ENCODE data around the gene EFCAB5. TPM values are rescaled to one million over a fixed set of nuclear protein-coding genes. Genes with fewer than 3 reads are reported as not detected.
"Not testable (repeated sequence)": the region's sequence is repeated elsewhere in the genome, so short reads cannot be mapped to it uniquely, and the experiment has no call there.

The EFCAB5 gene
- total RNA-seq (2.3 and 3.0 TPM in 2 replicates), polyA plus RNA-seq (0.54 and 1.2 TPM in 2 replicates), polyA minus RNA-seq (0.51 and 0.57 TPM in 2 replicates)
- 2.0 TPM for total RNA-seq (2013)

GRCh38 chr17:29941334-29941733, at the start of gene EFCAB5:
TSS of gene EFCAB5 (plus strand) at chr17:29941634. CDS start at chr17:29941797, 163 bp downstream.
- H3K4me3 ChIP-seq (ENCODE audit: control extremely low read depth in 1 of 5, extremely low read depth in 1 of 5, insufficient read depth in 1 of 5, low read depth in 2 of 5, low read length in 4 of 5) = no peak within 1 kb of the TSS
- no peak within 1 kb of the TSS for H3K27ac ChIP-seq (ENCODE audit: low read length in 2 of 2)
- no peak within 1 kb of the TSS for H3K27ac Mint-ChIP-seq
- H3K27me3 ChIP-seq (replicated peaks in 1 of 4; ENCODE audit: control extremely low read depth in 1 of 4, control insufficient read depth in 3 of 4, insufficient read depth in 4 of 4, low read length in 3 of 4) = no peaks in the 10 kb centered on the region
- TF ChIP-seq EZH2 (IDR thresholded peaks at IDR 0.05; ENCODE audit: borderline replicate concordance, insufficient read depth, low read depth, low read length, poor library complexity, severe bottlenecking) = no peak
- TF ChIP-seq CTCF (IDR thresholded peaks at IDR 0.05) = no peak
- no peak within 1 kb of the TSS for H3K9ac ChIP-seq (ENCODE audit: low read length)
- H3K4me2 ChIP-seq (replicated peaks; ENCODE audit: low read depth, low read length, poor library complexity, severe bottlenecking) = no peak within 1 kb of the TSS
- intact Hi-C loops (cut with micrococcal nuclease) = loop anchor here (10.0 kb wide), 1 partner anchor 63 kb away; no protein-coding TSS in a partner anchor
- H3K4me1 Mint-ChIP-seq = peaks cover 6% of the 10 kb centered on the region
- no peak within 1 kb of the TSS for H3K4me3 Mint-ChIP-seq
- ChIA-PET POLR2A (no interaction called here), CTCF (interaction anchor here (1.0 to 3.9 kb wide), 3 partner anchors 10 to 151 kb away, joined by 3 to 19 read pairs (median 4); no protein-coding TSS in a partner anchor)
- H3K9me3 Mint-ChIP-seq (ENCODE audit: insufficient read depth) = no peaks in the 10 kb centered on the region
- no peaks in the 10 kb centered on the region for H3K9me3 ChIP-seq (ENCODE audit: control extremely low read depth in 1 of 3, control insufficient read depth in 2 of 3, insufficient read depth in 1 of 3, low read length in 2 of 3)
- no peaks in the 10 kb centered on the region for H4K20me1 ChIP-seq (ENCODE audit: control insufficient read depth, insufficient read depth, low read length, poor library complexity, severe bottlenecking)
- no peak within 1 kb of the TSS for H2AFZ ChIP-seq (ENCODE audit: insufficient read depth, low read depth, low read length, poor library complexity, severe bottlenecking)
- H3K79me2 ChIP-seq (ENCODE audit: control insufficient read depth, insufficient read depth, low read length) = no peaks in the 10 kb centered on the region
- peaks cover 0 to 3% of the 10 kb centered on the region in 2 donors for H3K4me1 ChIP-seq (ENCODE audit: control insufficient read depth in 2 of 2, insufficient read depth in 2 of 2, low read length in 2 of 2)
- no peak for ATAC-seq (ENCODE audit: low read depth)
- no CpG with 5 or more reads among the region's 1 CpG for WGBS (ENCODE audit: insufficient coverage)
- no peak for DNase-seq
- no peaks in the 10 kb centered on the region for H3K36me3 ChIP-seq (replicated peaks in 1 of 2; ENCODE audit: control extremely low read depth in 1 of 2, control insufficient read depth in 1 of 2, extremely low read depth in 1 of 2, insufficient read depth in 2 of 2, low read length in 1 of 2)
- H3K27me3 Mint-ChIP-seq = no peaks in the 10 kb centered on the region

- Histone ChIP-seq H3K9ac (ENCODE audit: low read length) (no peak overlapping the region), H3K27ac (ENCODE audit: low read length in 2 of 2) (no peak overlapping the region), H3K4me2 (replicated peaks; ENCODE audit: low read depth, low read length, poor library complexity, severe bottlenecking) (no peak overlapping the region), H3K79me2 (ENCODE audit: control insufficient read depth, insufficient read depth, low read length) (peaks cover 50% of the 10 kb centered on the region), H4K20me1 (ENCODE audit: control insufficient read depth, insufficient read depth, low read length, poor library complexity, severe bottlenecking) (peaks cover 8% of the 10 kb centered on the region), H3K4me3 (ENCODE audit: control extremely low read depth in 1 of 5, extremely low read depth in 1 of 5, insufficient read depth in 1 of 5, low read depth in 2 of 5, low read length in 4 of 5) (no peak overlapping the region), H3K4me1 (ENCODE audit: control insufficient read depth in 2 of 2, insufficient read depth in 2 of 2, low read length in 2 of 2) (peaks cover 3 to 4% of the 10 kb centered on the region in 2 donors), H3K27me3 (replicated peaks in 1 of 4; ENCODE audit: control extremely low read depth in 1 of 4, control insufficient read depth in 3 of 4, insufficient read depth in 4 of 4, low read length in 3 of 4) (no peaks in the 10 kb centered on the region), H2AFZ (ENCODE audit: insufficient read depth, low read depth, low read length, poor library complexity, severe bottlenecking) (no peak overlapping the region), H3K36me3 (replicated peaks in 1 of 2; ENCODE audit: control extremely low read depth in 1 of 2, control insufficient read depth in 1 of 2, extremely low read depth in 1 of 2, insufficient read depth in 2 of 2, low read length in 1 of 2) (peaks cover 0 to 4% of the 10 kb centered on the region in 2 experiments), H3K9me3 (ENCODE audit: control extremely low read depth in 1 of 3, control insufficient read depth in 2 of 3, insufficient read depth in 1 of 3, low read length in 2 of 3) (peaks cover 3 to 13% (median 5%) of the 10 kb centered on the region in 3 donors)
- POLR2A ChIA-PET = no interaction called here
- Mint-ChIP-seq H3K27ac (no peak overlapping the region), H3K9me3 (ENCODE audit: insufficient read depth) (peaks cover 7% of the 10 kb centered on the region), H3K27me3 (no peaks in the 10 kb centered on the region), H3K4me3 (no peak overlapping the region), H3K4me1 (peaks cover 27% of the 10 kb centered on the region)
- ATAC-seq (ENCODE audit: low read depth) (no peak), DNase-seq (no peak)
- CTCF ChIA-PET = interaction anchor here (1.0 to 1.5 kb wide), 2 partner anchors 12 to 61 kb away, joined by 3 read pairs; no protein-coding TSS in a partner anchor
- intact Hi-C loops (cut with micrococcal nuclease) = no loop called here
- TF ChIP-seq CTCF (IDR thresholded peaks at IDR 0.05) (no peak), EZH2 (IDR thresholded peaks at IDR 0.05; ENCODE audit: borderline replicate concordance, insufficient read depth, low read depth, low read length, poor library complexity, severe bottlenecking) (no peak)
Measured at GRCh38 chr17:29892201-29892600, 49.2 kb upstream of the EFCAB5 start.

- H2AFZ ChIP-seq (ENCODE audit: insufficient read depth, low read depth, low read length, poor library complexity, severe bottlenecking); H3K4me3 ChIP-seq (ENCODE audit: control extremely low read depth in 1 of 5, extremely low read depth in 1 of 5, insufficient read depth in 1 of 5, low read depth in 2 of 5, low read length in 4 of 5); H3K4me2 ChIP-seq (replicated peaks; ENCODE audit: low read depth, low read length, poor library complexity, severe bottlenecking); CTCF ChIA-PET; POLR2A ChIA-PET; H3K36me3 ChIP-seq (replicated peaks in 1 of 2; ENCODE audit: control extremely low read depth in 1 of 2, control insufficient read depth in 1 of 2, extremely low read depth in 1 of 2, insufficient read depth in 2 of 2, low read length in 1 of 2); H3K9ac ChIP-seq (ENCODE audit: low read length); H3K9me3 ChIP-seq (ENCODE audit: control extremely low read depth in 1 of 3, control insufficient read depth in 2 of 3, insufficient read depth in 1 of 3, low read length in 2 of 3); ATAC-seq (ENCODE audit: low read depth); H3K9me3 Mint-ChIP-seq (ENCODE audit: insufficient read depth); H3K27ac ChIP-seq (ENCODE audit: low read length in 2 of 2); intact Hi-C loops (cut with micrococcal nuclease); H3K27me3 ChIP-seq (replicated peaks in 1 of 4; ENCODE audit: control extremely low read depth in 1 of 4, control insufficient read depth in 3 of 4, insufficient read depth in 4 of 4, low read length in 3 of 4); H3K27ac Mint-ChIP-seq; DNase-seq; H3K4me1 ChIP-seq (ENCODE audit: control insufficient read depth in 2 of 2, insufficient read depth in 2 of 2, low read length in 2 of 2); H4K20me1 ChIP-seq (ENCODE audit: control insufficient read depth, insufficient read depth, low read length, poor library complexity, severe bottlenecking); H3K4me3 Mint-ChIP-seq; H3K27me3 Mint-ChIP-seq: not testable (repeated sequence)
- H3K79me2 ChIP-seq (ENCODE audit: control insufficient read depth, insufficient read depth, low read length) = peaks cover 31% of the 10 kb centered on the region
- H3K4me1 Mint-ChIP-seq = peaks cover 28% of the 10 kb centered on the region
- no CpG with 5 or more reads among the region's 4 CpGs for WGBS (ENCODE audit: insufficient coverage)
Measured at GRCh38 chr17:29897136-29897535, 44.3 kb upstream of the EFCAB5 start.
